Astrocyte (in vitro differentiated cells and primary cell): Measurements from ENCODE around the gene CABP7. TPM values are rescaled to one million over a fixed set of nuclear protein-coding genes. Genes with fewer than 3 reads are reported as not detected.

Experiments
- DNase-seq: peaks from one replicate; pipeline ENCODE4 v3.0.0-alpha.2; 2010; ENCODE audit warnings: low read depth
- FAIRE-seq: peaks from 2 replicates; lab custom pipeline; 2011; peaks lifted over from hg19 to GRCh38; lab: Jason Lieb, UNC
- H2AFZ ChIP-seq: 2 replicates; pipeline ENCODE4 v1.6.0; 2012; ENCODE audit warnings: low read depth, low read length, inconsistent platforms
- H3K27ac ChIP-seq: 2 replicates; pipeline ENCODE4 v1.5.1; 2011; ENCODE audit warnings: low read depth, low read length, inconsistent platforms
- H3K27me3 ChIP-seq: 2 replicates; pipeline ENCODE4 v1.6.0; 2011; ENCODE audit warnings: low read length, inconsistent platforms; ENCODE audit not compliant: insufficient read depth
- H3K36me3 ChIP-seq: 2 replicates; pipeline ENCODE4 v1.5.1; 2011; ENCODE audit warnings: low read length, inconsistent platforms; ENCODE audit not compliant: insufficient read depth
- H3K4me1 ChIP-seq: 2 replicates; pipeline ENCODE4 v1.5.1; 2011; ENCODE audit warnings: low read length, inconsistent platforms; ENCODE audit not compliant: insufficient read depth
- H3K4me2 ChIP-seq: 2 replicates; pipeline ENCODE4 v1.6.0; 2012; ENCODE audit warnings: low read length, inconsistent platforms
- H3K4me3 ChIP-seq: 2 replicates; pipeline ENCODE4 v1.5.1; 2011; ENCODE audit warnings: low read depth, mild to moderate bottlenecking, low read length, inconsistent platforms; ENCODE audit not compliant: insufficient read depth
- H3K79me2 ChIP-seq: 2 replicates; pipeline ENCODE4 v1.6.0; 2012; ENCODE audit warnings: mild to moderate bottlenecking, low read length, inconsistent platforms; ENCODE audit not compliant: insufficient read depth
- H3K9ac ChIP-seq: 2 replicates; pipeline ENCODE4 v1.6.0; 2012; ENCODE audit warnings: mild to moderate bottlenecking, low read length, inconsistent platforms
- H3K9me3 ChIP-seq: 2 replicates; pipeline ENCODE4 v1.5.1; 2012; ENCODE audit warnings: low read depth, mild to moderate bottlenecking, low read length, inconsistent platforms; ENCODE audit not compliant: insufficient read depth
- H4K20me1 ChIP-seq: 2 replicates; pipeline ENCODE4 v1.6.0; 2012; ENCODE audit warnings: low read length, inconsistent platforms; ENCODE audit not compliant: insufficient read depth
- H3K27ac Mint-ChIP-seq: one replicate; pipeline ENCODE4 v1.8.0; 2021; ENCODE audit warnings: mild to moderate bottlenecking, mixed read lengths; ENCODE audit not compliant: unreplicated experiment
- H3K27me3 Mint-ChIP-seq: one replicate; pipeline ENCODE4 v1.8.0; 2021; ENCODE audit warnings: low read depth, mixed read lengths; ENCODE audit not compliant: unreplicated experiment
- H3K36me3 Mint-ChIP-seq: one replicate; pipeline ENCODE4 v1.8.0; 2021; ENCODE audit warnings: low read depth, mixed read lengths; ENCODE audit not compliant: unreplicated experiment
- H3K4me1 Mint-ChIP-seq: one replicate; pipeline ENCODE4 v1.8.0; 2021; ENCODE audit warnings: low read depth, mixed read lengths; ENCODE audit not compliant: unreplicated experiment
- H3K4me3 Mint-ChIP-seq: one replicate; pipeline ENCODE4 v1.8.0; 2021; ENCODE audit warnings: mild to moderate bottlenecking, moderate library complexity, mixed read lengths; ENCODE audit not compliant: unreplicated experiment
- H3K9me3 Mint-ChIP-seq: one replicate; pipeline ENCODE4 v1.8.0; 2021; ENCODE audit warnings: mild to moderate bottlenecking, mixed read lengths; ENCODE audit not compliant: unreplicated experiment
- CTCF ChIP-seq: IDR thresholded peaks from 2 replicates; pipeline ENCODE4 v1.5.1; 2011; ENCODE audit warnings: low read depth, mild to moderate bottlenecking, inconsistent platforms, low read length, moderate library complexity; ENCODE audit not compliant: insufficient read depth
- EZH2 ChIP-seq: IDR thresholded peaks from 2 replicates; pipeline ENCODE4 v1.6.1; 2012; ENCODE audit warnings: mild to moderate bottlenecking, low read length, inconsistent platforms; ENCODE audit not compliant: insufficient read depth
- total RNA-seq: library from RNA; stranded (reverse); gene quantifications from 2 replicates; pipeline ENCODE4 v1.2.1, GENCODE V29; 2021

The CABP7 gene
- total RNA-seq, 1 donor from 2014 or later: not detected

GRCh38 chr22:29710193-29710592 is 9.6 kb upstream of the CABP7 start:
- Mint-ChIP-seq H3K27ac (no peak overlapping the region), H3K4me3 (no peak overlapping the region)
- DNase-seq: no peak

GRCh38 chr22:29710922-29711593 is 8.7 kb upstream of the CABP7 start:
- H3K27me3 ChIP-seq: peaks cover 11% of the 10 kb centered on the region
- FAIRE-seq: no peak
- Mint-ChIP-seq H3K9me3 (no peaks in the 10 kb centered on the region), H3K27ac (no peak overlapping the region), H3K4me1 (no peaks in the 10 kb centered on the region), H3K36me3 (no peaks in the 10 kb centered on the region), H3K27me3 (peaks cover 76% of the 10 kb centered on the region), H3K4me3 (no peak overlapping the region)
- H3K9ac ChIP-seq: no peak overlapping the region
- DNase-seq: no peak
- no peak overlapping the region for H2AFZ ChIP-seq
- TF ChIP-seq EZH2: no peak
- TF ChIP-seq CTCF: no peak
- no peaks in the 10 kb centered on the region for H3K36me3 ChIP-seq
- peaks cover under 1% of the 10 kb centered on the region for H4K20me1 ChIP-seq
- H3K4me3 ChIP-seq: no peak overlapping the region
- H3K4me2 ChIP-seq: no peak overlapping the region
- no peaks in the 10 kb centered on the region for H3K79me2 ChIP-seq
- no peaks in the 10 kb centered on the region for H3K9me3 ChIP-seq
- H3K4me1 ChIP-seq: no peaks in the 10 kb centered on the region
- H3K27ac ChIP-seq: no peak overlapping the region

More at GRCh38 chr22:29710193-29710592, 9.6 kb upstream of the CABP7 start:
- Histone ChIP-seq H3K4me1 (no peaks in the 10 kb centered on the region), H3K4me2 (no peak overlapping the region), H3K9ac (no peak overlapping the region), H3K27ac (no peak overlapping the region), H3K27me3 (peaks cover 11% of the 10 kb centered on the region), H3K79me2 (no peaks in the 10 kb centered on the region), H4K20me1 (no peaks in the 10 kb centered on the region), H3K9me3 (no peaks in the 10 kb centered on the region), H3K4me3 (no peak overlapping the region), H2AFZ (no peak overlapping the region), H3K36me3 (no peaks in the 10 kb centered on the region)
- Mint-ChIP-seq H3K9me3 (no peaks in the 10 kb centered on the region), H3K36me3 (no peaks in the 10 kb centered on the region), H3K4me1 (no peaks in the 10 kb centered on the region), H3K27me3 (peaks cover 78% of the 10 kb centered on the region)
- TF ChIP-seq EZH2: no peak
- TF ChIP-seq CTCF: no peak
- no peak for FAIRE-seq

GRCh38 chr22:29712119-29712518 is 7.7 kb upstream of the CABP7 start:
- Mint-ChIP-seq H3K4me1 (no peaks in the 10 kb centered on the region), H3K9me3 (no peaks in the 10 kb centered on the region), H3K27ac (no peak overlapping the region), H3K27me3 (peaks cover 79% of the 10 kb centered on the region), H3K4me3 (no peak overlapping the region), H3K36me3 (no peaks in the 10 kb centered on the region)
- Histone ChIP-seq H3K27ac (no peak overlapping the region), H3K4me3 (no peak overlapping the region), H3K27me3 (peaks cover 11% of the 10 kb centered on the region), H3K4me2 (no peak overlapping the region), H3K36me3 (no peaks in the 10 kb centered on the region), H4K20me1 (peaks cover 4% of the 10 kb centered on the region), H2AFZ (no peak overlapping the region), H3K4me1 (no peaks in the 10 kb centered on the region), H3K9me3 (no peaks in the 10 kb centered on the region), H3K9ac (no peak overlapping the region), H3K79me2 (no peaks in the 10 kb centered on the region)
- TF ChIP-seq CTCF: no peak
- TF ChIP-seq EZH2: no peak
- FAIRE-seq: no peak
- no peak for DNase-seq
